Liver (tissue), 3 donors: Measurements from ENCODE around the gene JAK1.

Source experiments
- EGR1 ChIP-seq, 2 donors: IDR thresholded peaks; 2 replicates each; pipeline ENCODE4 v1.6.1; 2016 to 2018; ENCODE audit warnings: antibody characterized with exemption in 2 of 2, low read depth in 2 of 2
- FOXA1 ChIP-seq: IDR thresholded peaks from 2 replicates; pipeline ENCODE4 v1.6.1; 2016; ENCODE audit warnings: antibody characterized with exemption
- HNF4A ChIP-seq, 2 donors: conservative IDR thresholded peaks; 2 replicates each; pipeline ENCODE4 v1.6.1; 2016; ENCODE audit warnings: antibody characterized with exemption in 2 of 2, mild to moderate bottlenecking in 2 of 2
- JUND ChIP-seq, 2 donors: IDR thresholded peaks; 2 replicates each; pipeline ENCODE4 v1.6.1; 2016; ENCODE audit warnings: antibody characterized with exemption in 2 of 2
- RAD21 ChIP-seq, 2 donors: IDR thresholded peaks; 2 replicates each; pipeline ENCODE4 v1.6.1; 2016; ENCODE audit warnings: antibody characterized with exemption in 2 of 2, mild to moderate bottlenecking in 2 of 2
- RXRA ChIP-seq, 2 donors: IDR thresholded peaks; 2 replicates each; pipeline ENCODE4 v1.6.1; 2017 to 2018; ENCODE audit warnings: antibody characterized with exemption in 2 of 2, mild to moderate bottlenecking in 1 of 2
- SP1 ChIP-seq: IDR thresholded peaks from 2 replicates; pipeline ENCODE4 v1.6.1; 2018; ENCODE audit warnings: antibody characterized with exemption, mild to moderate bottlenecking
- TAF1 ChIP-seq: conservative IDR thresholded peaks from 2 replicates; pipeline ENCODE4 v1.6.1; 2016; ENCODE audit warnings: antibody characterized with exemption, mild to moderate bottlenecking
- YY1 ChIP-seq: IDR thresholded peaks from 2 replicates; pipeline ENCODE4 v1.6.1; 2016; ENCODE audit warnings: antibody characterized with exemption, mild to moderate bottlenecking
- TF ChIP-seq, protein P1 (sequence below): fragments of 150-350 bp; IDR thresholded peaks from 2 replicates; pipeline ENCODE4 v1.5.1; 2017; ENCODE audit warnings: improper control_type of control experiment, low read depth, low read length; ENCODE audit not compliant: missing input control
- TF ChIP-seq, protein P2 (sequence below): IDR thresholded peaks from 2 replicates; pipeline ENCODE4 v1.6.1; 2016; ENCODE audit warnings: antibody characterized with exemption
- TF ChIP-seq, protein P3 (sequence below): IDR thresholded peaks from 2 replicates; pipeline ENCODE4 v1.6.1; 2016; ENCODE audit warnings: antibody characterized with exemption, mild to moderate bottlenecking
- TF ChIP-seq, protein P4 (sequence below): IDR thresholded peaks from 2 replicates; pipeline ENCODE4 v1.6.1; 2016; ENCODE audit warnings: antibody characterized with exemption
- TF ChIP-seq, protein P5 (sequence below): IDR thresholded peaks from 2 replicates; pipeline ENCODE4 v1.6.1; 2016; ENCODE audit warnings: antibody characterized with exemption
- donor health status: healthy.
- donor health status: healthy.

DNA sequence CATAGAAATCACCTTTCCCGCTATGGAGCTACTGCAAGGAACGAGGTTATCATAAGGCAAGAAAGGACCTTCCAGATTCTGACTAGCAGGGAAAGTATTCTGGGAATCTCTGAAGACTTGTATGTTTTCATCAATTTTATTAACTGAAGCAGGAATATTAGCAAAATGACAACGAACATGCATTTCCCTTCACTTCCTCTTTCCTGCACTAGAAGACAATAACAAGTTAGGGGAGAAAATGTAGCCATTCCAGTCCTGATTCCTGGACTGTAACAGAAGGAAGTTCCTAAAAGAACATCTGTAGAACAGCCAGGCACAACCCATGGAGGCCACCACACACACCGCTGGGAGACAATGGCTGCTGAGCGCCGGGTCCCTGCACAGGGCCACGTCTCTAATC is 114.7 kb downstream of the JAK1 start:
- TF ChIP-seq, protein P1, sequence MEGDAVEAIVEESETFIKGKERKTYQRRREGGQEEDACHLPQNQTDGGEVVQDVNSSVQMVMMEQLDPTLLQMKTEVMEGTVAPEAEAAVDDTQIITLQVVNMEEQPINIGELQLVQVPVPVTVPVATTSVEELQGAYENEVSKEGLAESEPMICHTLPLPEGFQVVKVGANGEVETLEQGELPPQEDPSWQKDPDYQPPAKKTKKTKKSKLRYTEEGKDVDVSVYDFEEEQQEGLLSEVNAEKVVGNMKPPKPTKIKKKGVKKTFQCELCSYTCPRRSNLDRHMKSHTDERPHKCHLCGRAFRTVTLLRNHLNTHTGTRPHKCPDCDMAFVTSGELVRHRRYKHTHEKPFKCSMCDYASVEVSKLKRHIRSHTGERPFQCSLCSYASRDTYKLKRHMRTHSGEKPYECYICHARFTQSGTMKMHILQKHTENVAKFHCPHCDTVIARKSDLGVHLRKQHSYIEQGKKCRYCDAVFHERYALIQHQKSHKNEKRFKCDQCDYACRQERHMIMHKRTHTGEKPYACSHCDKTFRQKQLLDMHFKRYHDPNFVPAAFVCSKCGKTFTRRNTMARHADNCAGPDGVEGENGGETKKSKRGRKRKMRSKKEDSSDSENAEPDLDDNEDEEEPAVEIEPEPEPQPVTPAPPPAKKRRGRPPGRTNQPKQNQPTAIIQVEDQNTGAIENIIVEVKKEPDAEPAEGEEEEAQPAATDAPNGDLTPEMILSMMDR, result no peak
- TF ChIP-seq EGR1 (IDR thresholded peaks at IDR 0.05; ENCODE audit: low read depth in 2 of 2) (no peak), TAF1 (no peak), JUND (IDR thresholded peaks at IDR 0.05) (no peak), SP1 (no peak), RXRA (IDR thresholded peaks at IDR 0.05) (no peak), RAD21 (IDR thresholded peaks at IDR 0.05) (no peak), YY1 (no peak), FOXA1 (no peak), HNF4A (conservative IDR thresholded peaks at IDR 0.05) (no peak)
- TF ChIP-seq, protein P2, sequence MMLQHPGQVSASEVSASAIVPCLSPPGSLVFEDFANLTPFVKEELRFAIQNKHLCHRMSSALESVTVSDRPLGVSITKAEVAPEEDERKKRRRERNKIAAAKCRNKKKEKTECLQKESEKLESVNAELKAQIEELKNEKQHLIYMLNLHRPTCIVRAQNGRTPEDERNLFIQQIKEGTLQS, result no peak
- TF ChIP-seq, protein P3, sequence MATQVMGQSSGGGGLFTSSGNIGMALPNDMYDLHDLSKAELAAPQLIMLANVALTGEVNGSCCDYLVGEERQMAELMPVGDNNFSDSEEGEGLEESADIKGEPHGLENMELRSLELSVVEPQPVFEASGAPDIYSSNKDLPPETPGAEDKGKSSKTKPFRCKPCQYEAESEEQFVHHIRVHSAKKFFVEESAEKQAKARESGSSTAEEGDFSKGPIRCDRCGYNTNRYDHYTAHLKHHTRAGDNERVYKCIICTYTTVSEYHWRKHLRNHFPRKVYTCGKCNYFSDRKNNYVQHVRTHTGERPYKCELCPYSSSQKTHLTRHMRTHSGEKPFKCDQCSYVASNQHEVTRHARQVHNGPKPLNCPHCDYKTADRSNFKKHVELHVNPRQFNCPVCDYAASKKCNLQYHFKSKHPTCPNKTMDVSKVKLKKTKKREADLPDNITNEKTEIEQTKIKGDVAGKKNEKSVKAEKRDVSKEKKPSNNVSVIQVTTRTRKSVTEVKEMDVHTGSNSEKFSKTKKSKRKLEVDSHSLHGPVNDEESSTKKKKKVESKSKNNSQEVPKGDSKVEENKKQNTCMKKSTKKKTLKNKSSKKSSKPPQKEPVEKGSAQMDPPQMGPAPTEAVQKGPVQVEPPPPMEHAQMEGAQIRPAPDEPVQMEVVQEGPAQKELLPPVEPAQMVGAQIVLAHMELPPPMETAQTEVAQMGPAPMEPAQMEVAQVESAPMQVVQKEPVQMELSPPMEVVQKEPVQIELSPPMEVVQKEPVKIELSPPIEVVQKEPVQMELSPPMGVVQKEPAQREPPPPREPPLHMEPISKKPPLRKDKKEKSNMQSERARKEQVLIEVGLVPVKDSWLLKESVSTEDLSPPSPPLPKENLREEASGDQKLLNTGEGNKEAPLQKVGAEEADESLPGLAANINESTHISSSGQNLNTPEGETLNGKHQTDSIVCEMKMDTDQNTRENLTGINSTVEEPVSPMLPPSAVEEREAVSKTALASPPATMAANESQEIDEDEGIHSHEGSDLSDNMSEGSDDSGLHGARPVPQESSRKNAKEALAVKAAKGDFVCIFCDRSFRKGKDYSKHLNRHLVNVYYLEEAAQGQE, result no peak
- TF ChIP-seq, protein P4, sequence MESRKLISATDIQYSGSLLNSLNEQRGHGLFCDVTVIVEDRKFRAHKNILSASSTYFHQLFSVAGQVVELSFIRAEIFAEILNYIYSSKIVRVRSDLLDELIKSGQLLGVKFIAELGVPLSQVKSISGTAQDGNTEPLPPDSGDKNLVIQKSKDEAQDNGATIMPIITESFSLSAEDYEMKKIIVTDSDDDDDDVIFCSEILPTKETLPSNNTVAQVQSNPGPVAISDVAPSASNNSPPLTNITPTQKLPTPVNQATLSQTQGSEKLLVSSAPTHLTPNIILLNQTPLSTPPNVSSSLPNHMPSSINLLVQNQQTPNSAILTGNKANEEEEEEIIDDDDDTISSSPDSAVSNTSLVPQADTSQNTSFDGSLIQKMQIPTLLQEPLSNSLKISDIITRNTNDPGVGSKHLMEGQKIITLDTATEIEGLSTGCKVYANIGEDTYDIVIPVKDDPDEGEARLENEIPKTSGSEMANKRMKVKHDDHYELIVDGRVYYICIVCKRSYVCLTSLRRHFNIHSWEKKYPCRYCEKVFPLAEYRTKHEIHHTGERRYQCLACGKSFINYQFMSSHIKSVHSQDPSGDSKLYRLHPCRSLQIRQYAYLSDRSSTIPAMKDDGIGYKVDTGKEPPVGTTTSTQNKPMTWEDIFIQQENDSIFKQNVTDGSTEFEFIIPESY, result no peak
- TF ChIP-seq, protein P5, sequence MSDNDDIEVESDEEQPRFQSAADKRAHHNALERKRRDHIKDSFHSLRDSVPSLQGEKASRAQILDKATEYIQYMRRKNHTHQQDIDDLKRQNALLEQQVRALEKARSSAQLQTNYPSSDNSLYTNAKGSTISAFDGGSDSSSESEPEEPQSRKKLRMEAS, result no peak
